Uterus (tissue), 2 donors: ENCODE data around the gene SLC25A21.

Source experiments
- POLR2A ChIP-seq, 2 donors: fragments of 450-650 bp; IDR thresholded peaks; one replicate each; pipeline ENCODE4 v1.6.1; 2016; ENCODE audit warnings: antibody characterized with exemption in 2 of 2, mild to moderate bottlenecking in 1 of 2, moderate library complexity in 1 of 2
- TF ChIP-seq, protein P1 (sequence below), 4 experiments: fragments of 200-600 bp in 2 of 4; fragments of 450-650 bp in 2 of 4; sonication (generic) in 2 of 4; IDR thresholded peaks; one replicate each; pipeline ENCODE4 v1.5.1; 2016 to 2019; ENCODE audit warnings: antibody characterized with exemption in 4 of 4, mild to moderate bottlenecking in 2 of 4, moderate library complexity in 1 of 4

DNA sequence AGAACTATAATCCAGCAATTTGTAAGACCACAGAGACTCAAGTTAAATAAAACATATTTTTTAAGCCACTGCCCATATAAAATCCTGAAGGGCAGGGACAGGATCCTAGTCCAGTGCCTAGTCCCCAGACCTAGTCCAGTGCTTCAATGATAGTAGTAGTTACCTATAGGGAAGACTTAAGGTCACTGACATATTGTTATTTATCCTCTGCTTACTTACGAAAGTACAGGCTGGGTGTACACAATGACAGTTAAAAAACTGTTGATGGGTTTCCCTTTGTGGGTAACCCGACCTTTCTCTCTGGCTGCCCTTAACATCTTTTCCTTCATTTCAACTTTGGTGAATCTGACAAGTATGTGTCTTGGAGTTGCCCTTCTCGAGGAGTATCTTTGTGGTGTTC is 192.5 kb downstream of the SLC25A21 start:
- TF ChIP-seq POLR2A (IDR thresholded peaks at IDR 0.05), result no peak
- TF ChIP-seq, protein P1, sequence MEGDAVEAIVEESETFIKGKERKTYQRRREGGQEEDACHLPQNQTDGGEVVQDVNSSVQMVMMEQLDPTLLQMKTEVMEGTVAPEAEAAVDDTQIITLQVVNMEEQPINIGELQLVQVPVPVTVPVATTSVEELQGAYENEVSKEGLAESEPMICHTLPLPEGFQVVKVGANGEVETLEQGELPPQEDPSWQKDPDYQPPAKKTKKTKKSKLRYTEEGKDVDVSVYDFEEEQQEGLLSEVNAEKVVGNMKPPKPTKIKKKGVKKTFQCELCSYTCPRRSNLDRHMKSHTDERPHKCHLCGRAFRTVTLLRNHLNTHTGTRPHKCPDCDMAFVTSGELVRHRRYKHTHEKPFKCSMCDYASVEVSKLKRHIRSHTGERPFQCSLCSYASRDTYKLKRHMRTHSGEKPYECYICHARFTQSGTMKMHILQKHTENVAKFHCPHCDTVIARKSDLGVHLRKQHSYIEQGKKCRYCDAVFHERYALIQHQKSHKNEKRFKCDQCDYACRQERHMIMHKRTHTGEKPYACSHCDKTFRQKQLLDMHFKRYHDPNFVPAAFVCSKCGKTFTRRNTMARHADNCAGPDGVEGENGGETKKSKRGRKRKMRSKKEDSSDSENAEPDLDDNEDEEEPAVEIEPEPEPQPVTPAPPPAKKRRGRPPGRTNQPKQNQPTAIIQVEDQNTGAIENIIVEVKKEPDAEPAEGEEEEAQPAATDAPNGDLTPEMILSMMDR (IDR thresholded peaks at IDR 0.05), result no peak
